ENCODE data around the gene GRPEL1.

DNA sequence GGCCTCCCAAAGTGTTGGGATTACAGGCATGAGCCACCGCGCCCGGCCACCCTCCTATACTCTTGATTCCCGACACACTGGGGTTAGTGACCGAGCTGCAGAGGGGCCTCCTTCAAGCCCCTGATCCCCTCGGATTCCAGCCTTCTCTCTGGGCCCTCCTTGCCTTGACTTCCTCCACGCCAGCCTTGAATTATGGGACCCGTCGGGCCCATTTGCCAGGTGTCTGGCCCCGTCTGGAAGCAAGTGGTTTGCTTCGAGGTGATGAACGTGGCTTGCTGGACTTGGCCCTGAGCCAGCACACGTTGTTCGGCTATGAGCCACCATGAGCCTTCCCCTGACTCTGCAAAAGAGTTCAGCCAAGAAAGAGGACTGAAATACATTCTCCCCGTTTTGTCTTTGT is 37.4 kb upstream of the GRPEL1 start:
- TF ChIP-seq SRSF9 (IDR thresholded peaks at IDR 0.05; ENCODE audit: borderline replicate concordance, insufficient read depth, low read depth, low read length, poor library complexity, severe bottlenecking) (no peak), ZNF644 (CRISPR knock-in tag; IDR thresholded peaks at IDR 0.05; ENCODE audit: low read depth) (no peak)
- TF ChIP-seq, protein P1, sequence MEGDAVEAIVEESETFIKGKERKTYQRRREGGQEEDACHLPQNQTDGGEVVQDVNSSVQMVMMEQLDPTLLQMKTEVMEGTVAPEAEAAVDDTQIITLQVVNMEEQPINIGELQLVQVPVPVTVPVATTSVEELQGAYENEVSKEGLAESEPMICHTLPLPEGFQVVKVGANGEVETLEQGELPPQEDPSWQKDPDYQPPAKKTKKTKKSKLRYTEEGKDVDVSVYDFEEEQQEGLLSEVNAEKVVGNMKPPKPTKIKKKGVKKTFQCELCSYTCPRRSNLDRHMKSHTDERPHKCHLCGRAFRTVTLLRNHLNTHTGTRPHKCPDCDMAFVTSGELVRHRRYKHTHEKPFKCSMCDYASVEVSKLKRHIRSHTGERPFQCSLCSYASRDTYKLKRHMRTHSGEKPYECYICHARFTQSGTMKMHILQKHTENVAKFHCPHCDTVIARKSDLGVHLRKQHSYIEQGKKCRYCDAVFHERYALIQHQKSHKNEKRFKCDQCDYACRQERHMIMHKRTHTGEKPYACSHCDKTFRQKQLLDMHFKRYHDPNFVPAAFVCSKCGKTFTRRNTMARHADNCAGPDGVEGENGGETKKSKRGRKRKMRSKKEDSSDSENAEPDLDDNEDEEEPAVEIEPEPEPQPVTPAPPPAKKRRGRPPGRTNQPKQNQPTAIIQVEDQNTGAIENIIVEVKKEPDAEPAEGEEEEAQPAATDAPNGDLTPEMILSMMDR (CRISPR knock-in tag; IDR thresholded peaks at IDR 0.05), result no peak

Measured in HepG2 (cell line).